Muscle layer of duodenum (tissue), 2 donors: ENCODE results near the gene LIAS.
"Not testable (repeated sequence)": the region's sequence is repeated elsewhere in the genome, so short reads cannot be mapped to it uniquely, and the experiment has no call there.

ENCODE experiments used
- H3K27ac ChIP-seq: one replicate; pipeline ENCODE4 v1.7.0; 2013; ENCODE audit warnings: mild to moderate bottlenecking, low read length
- H3K27me3 ChIP-seq: one replicate; pipeline ENCODE4 v1.7.0; 2013; ENCODE audit warnings: low read depth, mild to moderate bottlenecking, control low read depth, low read length
- H3K36me3 ChIP-seq, 2 donors: one replicate each; pipeline ENCODE4 v1.7.0; 2013; ENCODE audit warnings: low read length in 2 of 2, control low read depth in 1 of 2, mild to moderate bottlenecking in 1 of 2; ENCODE audit not compliant: insufficient read depth in 2 of 2, control insufficient read depth in 1 of 2
- H3K4me1 ChIP-seq, 2 donors: one replicate each; pipeline ENCODE4 v1.7.0; 2013; ENCODE audit warnings: low read length in 2 of 2, mild to moderate bottlenecking in 2 of 2, control low read depth in 1 of 2, moderate library complexity in 1 of 2; ENCODE audit not compliant: insufficient read depth in 2 of 2, control insufficient read depth in 1 of 2
- H3K4me3 ChIP-seq, 2 donors: one replicate each; pipeline ENCODE4 v1.7.0; 2013; ENCODE audit warnings: low read length in 2 of 2, low read depth in 1 of 2, mild to moderate bottlenecking in 1 of 2
- H3K9me3 ChIP-seq, 2 donors: one replicate each; pipeline ENCODE4 v1.7.0; 2013; ENCODE audit warnings: low read length in 2 of 2, control low read depth in 1 of 2, mild to moderate bottlenecking in 1 of 2; ENCODE audit not compliant: control insufficient read depth in 1 of 2
- donor health status: healthy.

Gene LIAS

GRCh38 chr4:39455486-39455885 is 3.4 kb upstream of the LIAS start:
- Histone ChIP-seq H3K4me3 (no peak overlapping the region), H3K4me1 (peaks cover 3 to 25% of the 10 kb centered on the region in 2 donors), H3K9me3 (no peaks in the 10 kb centered on the region), H3K36me3 (peaks cover 52 to 73% of the 10 kb centered on the region in 2 donors), H3K27ac (no peak overlapping the region), H3K27me3 (no peaks in the 10 kb centered on the region)

GRCh38 chr4:39456946-39457763 is 1.7 kb upstream of the LIAS start:
- peaks cover 3 to 25% of the 10 kb centered on the region in 2 donors for H3K4me1 ChIP-seq
- peak overlapping the region; percentile 78 to 97 for H3K4me3 ChIP-seq
- H3K27ac ChIP-seq, result peak overlapping the region; percentile 98
- no peaks in the 10 kb centered on the region for H3K9me3 ChIP-seq
- peaks cover 48 to 60% of the 10 kb centered on the region in 2 donors for H3K36me3 ChIP-seq
- H3K27me3 ChIP-seq, result no peaks in the 10 kb centered on the region

- Histone ChIP-seq H3K4me3 (peak overlapping the region; percentile 78 to 97), H3K36me3 (peaks cover 41 to 54% of the 10 kb centered on the region in 2 donors), H3K4me1 (peaks cover 3 to 25% of the 10 kb centered on the region in 2 donors), H3K27ac (peak overlapping the region; percentile 98)
- not testable (repeated sequence) for H3K27me3 ChIP-seq, H3K9me3 ChIP-seq
Observed at GRCh38 chr4:39458161-39458504, 723 bp upstream of the LIAS start.

- Histone ChIP-seq H3K36me3 (peaks cover 3 to 20% of the 10 kb centered on the region in 2 donors), H3K4me3 (no peak overlapping the region), H3K4me1 (peaks cover 0 to 6% of the 10 kb centered on the region in 2 donors), H3K9me3 (no peaks in the 10 kb centered on the region), H3K27me3 (no peaks in the 10 kb centered on the region), H3K27ac (no peak overlapping the region)
Observed at GRCh38 chr4:39464886-39465501, 6.1 kb downstream of the LIAS start.

GRCh38 chr4:39466747-39467146 is 7.9 kb downstream of the LIAS start:
- Histone ChIP-seq H3K9me3 (no peaks in the 10 kb centered on the region), H3K4me1 (peaks cover 0 to 6% of the 10 kb centered on the region in 2 donors), H3K4me3 (no peak overlapping the region), H3K36me3 (peaks cover 3 to 20% of the 10 kb centered on the region in 2 donors), H3K27me3 (no peaks in the 10 kb centered on the region), H3K27ac (no peak overlapping the region)

- peaks cover 6 to 24% of the 10 kb centered on the region in 2 donors for H3K36me3 ChIP-seq
- no peak overlapping the region for H3K27ac ChIP-seq
Observed at GRCh38 chr4:39467464-39467863, 8.6 kb downstream of the LIAS start.

GRCh38 chr4:39469429-39470077 is 10.7 kb downstream of the LIAS start:
- Histone ChIP-seq H3K4me1 (peaks cover 0 to 2% of the 10 kb centered on the region in 2 donors), H3K36me3 (peaks cover 10 to 13% of the 10 kb centered on the region in 2 donors), H3K27ac (no peak overlapping the region), H3K27me3 (no peaks in the 10 kb centered on the region), H3K9me3 (no peaks in the 10 kb centered on the region), H3K4me3 (no peak overlapping the region)

More at GRCh38 chr4:39467464-39467863, 8.6 kb downstream of the LIAS start:
- Histone ChIP-seq H3K4me3 (no peak overlapping the region), H3K27me3 (no peaks in the 10 kb centered on the region), H3K9me3 (no peaks in the 10 kb centered on the region), H3K4me1 (peaks cover 0 to 6% of the 10 kb centered on the region in 2 donors)

GRCh38 chr4:39470402-39470801 is 11.5 kb downstream of the LIAS start:
- Histone ChIP-seq H3K27me3 (no peaks in the 10 kb centered on the region), H3K27ac (no peak overlapping the region), H3K9me3 (no peaks in the 10 kb centered on the region), H3K4me3 (no peak overlapping the region), H3K36me3 (peaks cover 5 to 10% of the 10 kb centered on the region in 2 donors), H3K4me1 (no peaks in the 10 kb centered on the region)

- Histone ChIP-seq H3K4me3 (no peak overlapping the region), H3K27ac (no peak overlapping the region), H3K9me3 (no peaks in the 10 kb centered on the region), H3K36me3 (peaks cover 8 to 15% of the 10 kb centered on the region in 2 donors), H3K4me1 (no peaks in the 10 kb centered on the region), H3K27me3 (no peaks in the 10 kb centered on the region)
Observed at GRCh38 chr4:39472396-39472795, 13.5 kb downstream of the LIAS start.

- Histone ChIP-seq H3K4me1 (no peaks in the 10 kb centered on the region), H3K27ac (no peak overlapping the region), H3K27me3 (no peaks in the 10 kb centered on the region), H3K36me3 (peaks cover 8 to 15% of the 10 kb centered on the region in 2 donors), H3K4me3 (no peak overlapping the region), H3K9me3 (no peaks in the 10 kb centered on the region)
Observed at GRCh38 chr4:39476187-39476895, 17.5 kb downstream of the LIAS start.

- peaks cover 3 to 4% of the 10 kb centered on the region in 2 donors for H3K36me3 ChIP-seq
Observed at GRCh38 chr4:39480251-39480650, 21.4 kb downstream of the LIAS start.

More at GRCh38 chr4:39480251-39480650, 21.4 kb downstream of the LIAS start:
- no peaks in the 10 kb centered on the region for H3K4me1 ChIP-seq
- H3K27ac ChIP-seq, result no peak overlapping the region
- no peaks in the 10 kb centered on the region for H3K9me3 ChIP-seq
- H3K27me3 ChIP-seq, result no peaks in the 10 kb centered on the region
- H3K4me3 ChIP-seq, result no peak overlapping the region
